GM12891 (cell line): ENCODE results near the gene RAD9A.

Experiments
- PAX5 ChIP-seq: IDR thresholded peaks from 2 replicates; pipeline ENCODE4 v1.6.1; 2011; ENCODE audit warnings: low read length, moderate library complexity, mild to moderate bottlenecking; ENCODE audit not compliant: insufficient read depth, severe bottlenecking
- POLR2A ChIP-seq: IDR thresholded peaks from 2 replicates; pipeline ENCODE4 v1.6.1; 2011; ENCODE audit warnings: low read depth, low read length, control low read depth
- POLR2AphosphoS5 ChIP-seq: IDR thresholded peaks from 2 replicates; pipeline ENCODE4 v1.6.1; 2011; ENCODE audit warnings: low read depth, low read length, control low read depth

GRCh38 chr11:67367761-67368227, 24.0 kb upstream of the RAD9A start:
- TF ChIP-seq POLR2AphosphoS5 (no peak), POLR2A (no peak), PAX5 (no peak)
